ENCODE measurements around the gene PIP5K1B.

DNA sequence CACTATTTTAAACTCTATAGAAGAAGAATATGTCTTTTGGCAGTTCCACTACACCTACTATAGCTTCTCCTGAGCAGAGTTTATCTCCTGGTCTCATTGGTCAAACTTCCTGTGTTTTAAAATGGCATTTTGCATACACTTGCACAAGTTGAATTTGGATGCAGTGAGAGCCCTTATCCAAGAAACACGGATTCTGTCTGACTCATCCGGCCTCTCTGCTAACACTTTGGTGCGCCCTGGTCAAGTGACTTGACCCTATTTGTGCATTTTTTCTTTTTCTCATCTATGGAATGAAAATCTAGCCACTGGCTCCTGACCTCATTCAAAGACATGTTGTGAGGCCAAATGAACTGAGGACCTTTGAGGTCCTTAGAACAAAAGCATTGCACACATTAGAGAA is 20.0 kb downstream of the PIP5K1B start:
- TF ChIP-seq, protein P1, sequence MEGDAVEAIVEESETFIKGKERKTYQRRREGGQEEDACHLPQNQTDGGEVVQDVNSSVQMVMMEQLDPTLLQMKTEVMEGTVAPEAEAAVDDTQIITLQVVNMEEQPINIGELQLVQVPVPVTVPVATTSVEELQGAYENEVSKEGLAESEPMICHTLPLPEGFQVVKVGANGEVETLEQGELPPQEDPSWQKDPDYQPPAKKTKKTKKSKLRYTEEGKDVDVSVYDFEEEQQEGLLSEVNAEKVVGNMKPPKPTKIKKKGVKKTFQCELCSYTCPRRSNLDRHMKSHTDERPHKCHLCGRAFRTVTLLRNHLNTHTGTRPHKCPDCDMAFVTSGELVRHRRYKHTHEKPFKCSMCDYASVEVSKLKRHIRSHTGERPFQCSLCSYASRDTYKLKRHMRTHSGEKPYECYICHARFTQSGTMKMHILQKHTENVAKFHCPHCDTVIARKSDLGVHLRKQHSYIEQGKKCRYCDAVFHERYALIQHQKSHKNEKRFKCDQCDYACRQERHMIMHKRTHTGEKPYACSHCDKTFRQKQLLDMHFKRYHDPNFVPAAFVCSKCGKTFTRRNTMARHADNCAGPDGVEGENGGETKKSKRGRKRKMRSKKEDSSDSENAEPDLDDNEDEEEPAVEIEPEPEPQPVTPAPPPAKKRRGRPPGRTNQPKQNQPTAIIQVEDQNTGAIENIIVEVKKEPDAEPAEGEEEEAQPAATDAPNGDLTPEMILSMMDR (conservative IDR thresholded peaks at IDR 0.05; ENCODE audit: low read length), result no peak
- TF ChIP-seq EZH2phosphoT487 (IDR thresholded peaks at IDR 0.05; ENCODE audit: borderline replicate concordance), result no peak

Measured in Loucy (cell line).